ENCODE results near the gene COPS7B.

GRCh38 chr2:231820786-231821303 is 34.6 kb downstream of the COPS7B start:
- TF ChIP-seq CTCF (optimal IDR thresholded peaks at IDR 0.05 in 1 of 3, IDR thresholded peaks at IDR 0.05 in 1 of 3, conservative IDR thresholded peaks at IDR 0.05 in 1 of 3; ENCODE audit: extremely low read depth in 1 of 3, insufficient read depth in 2 of 3, low read length in 3 of 3) (no peak), EZH2 (IDR thresholded peaks at IDR 0.05; ENCODE audit: low read length) (no peak)

All from keratinocyte (primary cell).